AG04449 (cell line): Measurements from ENCODE around the gene ATN1.

ENCODE experiments used
- CTCF ChIA-PET: fragments of 350-600 bp; formaldehyde crosslinking; extraction: SDS; loops from one replicate; lab custom pipeline; 2021; ENCODE audit warnings: antibody characterized with exemption; lab: Yijun Ruan, JAX
- POLR2A ChIA-PET: fragments of 400-600, 350-600 bp; formaldehyde crosslinking; extraction: SDS; loops from one replicate; lab custom pipeline; 2020; ENCODE audit warnings: antibody characterized with exemption, inconsistent platforms; lab: Yijun Ruan, JAX
- DNase-seq: peaks from one replicate; pipeline ENCODE4 v3.0.0-alpha.2; 2010; ENCODE audit warnings: low read depth, low spot score
- H3K4me3 ChIP-seq: 2 replicates; pipeline ENCODE4 v1.5.1; 2011; ENCODE audit warnings: low read depth, mild to moderate bottlenecking, control low read depth, low read length
- CTCF ChIP-seq: IDR thresholded peaks from one replicate; pipeline ENCODE4 v1.5.1; 2011; ENCODE audit warnings: mild to moderate bottlenecking, moderate library complexity, low read length, control low read depth, inconsistent platforms; ENCODE audit not compliant: insufficient read depth; ENCODE audit errors: missing control alignments

Gene ATN1

GRCh38 chr12:6974180-6974579 is 46.4 kb downstream of the ATN1 start:
- ChIA-PET POLR2A (no interaction called here), CTCF (interaction anchor here (0.8 to 3.2 kb wide), 5 partner anchors 9 to 119 kb away, joined by 3 to 18 read pairs (median 4); partner anchors contain the start of genes C12orf57, RNU7-1 and SPSB2)
- TF ChIP-seq CTCF = no peak
- no peak overlapping the region for H3K4me3 ChIP-seq
- no peak for DNase-seq

GRCh38 chr12:6975297-6976032 is 47.7 kb downstream of the ATN1 start:
- H3K4me3 ChIP-seq = no peak overlapping the region
- CTCF ChIA-PET = interaction anchor here (0.9 to 3.2 kb wide), 4 partner anchors 10 to 134 kb away, joined by 3 to 18 read pairs (median 4); partner anchors contain the start of genes C12orf57, C1RL and RNU7-1
- no peak for TF ChIP-seq CTCF
- POLR2A ChIA-PET = interaction anchor here (0.6 to 1.2 kb wide), 2 partner anchors 32 to 44 kb away, joined by 3 to 4 read pairs; partner anchors contain the start of genes C12orf57 and RNU7-1
- DNase-seq = no peak

- DNase-seq = no peak
- ChIA-PET POLR2A (interaction anchor here (0.6 kb wide), 1 partner anchor 31 kb away, joined by 3 read pairs; no protein-coding TSS in a partner anchor), CTCF (interaction anchor here (1.0 kb wide), 1 partner anchor 12 kb away, joined by 6 read pairs; no protein-coding TSS in a partner anchor)
- no peak overlapping the region for H3K4me3 ChIP-seq
- no peak for TF ChIP-seq CTCF
Measured at GRCh38 chr12:6977653-6978052, 49.9 kb downstream of the ATN1 start.

GRCh38 chr12:6978188-6978587 is 50.4 kb downstream of the ATN1 start:
- H3K4me3 ChIP-seq = no peak overlapping the region
- no peak for TF ChIP-seq CTCF
- ChIA-PET CTCF (interaction anchor here (1.0 kb wide), 1 partner anchor 13 kb away, joined by 6 read pairs; no protein-coding TSS in a partner anchor), POLR2A (no interaction called here)
- DNase-seq = no peak

- no peak overlapping the region for H3K4me3 ChIP-seq
- TF ChIP-seq CTCF = no peak
- ChIA-PET POLR2A (no interaction called here), CTCF (interaction anchor here (1.0 kb wide), 2 partner anchors 40 to 133 kb away, joined by 3 read pairs; partner anchors contain the start of gene LPCAT3)
- DNase-seq = no peak
Measured at GRCh38 chr12:6978611-6979011, 50.9 kb downstream of the ATN1 start.

- no peak for TF ChIP-seq CTCF
- DNase-seq = no peak
- CTCF ChIA-PET = interaction anchor here (1.0 to 1.8 kb wide), 3 partner anchors 15 to 132 kb away, joined by 3 to 6 read pairs (median 3); partner anchors contain the start of gene LPCAT3
- H3K4me3 ChIP-seq = no peak overlapping the region
- POLR2A ChIA-PET = no interaction called here
Measured at GRCh38 chr12:6979021-6979420, 51.3 kb downstream of the ATN1 start.
